ENCODE results near the gene GPRC5B. TPM values are rescaled to one million over a fixed set of nuclear protein-coding genes. Genes with fewer than 3 reads are reported as not detected.

GPRC5B gene
- total and polyA plus RNA-seq, 2 of the 8 experiments (the other 6 are each of a cell fraction or from before 2014, with no cell fraction given): 106 to 160 TPM

DNA sequence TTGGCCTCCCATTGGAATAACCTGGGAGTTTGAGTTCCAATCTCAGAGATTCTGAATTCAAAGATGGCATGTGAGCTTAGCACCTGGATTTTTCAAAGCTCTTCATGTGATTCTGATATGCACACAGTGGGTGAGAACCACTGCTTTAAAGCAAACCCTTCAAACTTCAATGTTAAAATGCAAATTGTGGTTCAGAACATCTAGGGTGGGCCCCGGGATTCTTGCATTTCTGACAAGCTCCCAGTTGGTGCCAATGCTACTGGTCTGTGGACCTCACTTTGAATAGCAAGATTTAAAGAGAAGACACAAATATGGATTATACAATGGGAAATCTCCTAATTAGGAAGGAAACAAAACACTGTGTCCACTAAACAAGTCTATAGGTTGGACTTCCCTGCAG is 43.8 kb upstream of the GPRC5B start:
- no peak overlapping the region for H2BK5ac ChIP-seq (ENCODE audit: low read depth, low read length)
- DNase-seq (ENCODE audit: low read depth in 1 of 2, low spot score in 2 of 2) (no peak), FAIRE-seq (no peak)
- H2BK20ac ChIP-seq (ENCODE audit: low read length): no peak overlapping the region
- H3K23ac ChIP-seq (ENCODE audit: insufficient read length): no peak overlapping the region
- H3K9ac ChIP-seq (replicated peaks in 1 of 4; ENCODE audit: extremely low read depth in 1 of 4, low read depth in 3 of 4, low read length in 3 of 4): no peak overlapping the region
- POLR2A ChIA-PET (ENCODE audit: partially characterized antibody): interaction anchor here (0.8 to 0.9 kb wide), 2 partner anchors 15 to 32 kb away, joined by 3 read pairs; no protein-coding TSS in a partner anchor
- no peak overlapping the region for H2AK5ac ChIP-seq (ENCODE audit: low read depth, low read length)
- H3K79me2 ChIP-seq (ENCODE audit: control insufficient read depth in 1 of 2, insufficient read depth in 2 of 2, low read length in 2 of 2): no peaks in the 10 kb centered on the region
- no peaks in the 10 kb centered on the region for H3K79me1 ChIP-seq (ENCODE audit: low read depth, low read length)
- no peak overlapping the region for H4K5ac ChIP-seq (ENCODE audit: insufficient read length, low read depth, low read length)
- peaks cover 0 to 3% (median under 1%) of the 10 kb centered on the region in 4 experiments; a peak in 3 of 7 replicates for H3K4me1 ChIP-seq (replicated peaks in 1 of 4; ENCODE audit: control insufficient read depth in 3 of 4, insufficient read depth in 4 of 4, low read length in 3 of 4)
- H4K8ac ChIP-seq (ENCODE audit: extremely low read depth, insufficient read depth, low read length): no peak overlapping the region
- H3K27ac ChIP-seq (ENCODE audit: low read depth, low read length): no peak overlapping the region
- no peak overlapping the region for H2AFZ ChIP-seq (ENCODE audit: low read length)
- CTCF ChIA-PET (ENCODE audit: partially characterized antibody): interaction anchor here (0.8 to 1.4 kb wide), 4 partner anchors 19 to 52 kb away, joined by 3 to 5 read pairs (median 4); no protein-coding TSS in a partner anchor
- no peaks in the 10 kb centered on the region for H3K36me3 ChIP-seq (ENCODE audit: control insufficient read depth in 2 of 4, insufficient read depth in 4 of 4, low read length in 3 of 4)
- no peak overlapping the region for H3K56ac ChIP-seq (replicated peaks; ENCODE audit: insufficient read length, low read depth, low read length)
- H3K4me2 ChIP-seq (ENCODE audit: insufficient read depth in 1 of 2, low read depth in 2 of 2, low read length in 2 of 2): no peak overlapping the region
- H2BK120ac ChIP-seq (replicated peaks; ENCODE audit: low read depth, low read length): no peak overlapping the region
- H4K20me1 ChIP-seq (replicated peaks in 1 of 2; ENCODE audit: control insufficient read depth in 1 of 2, insufficient read depth in 2 of 2, low read length in 2 of 2): no peaks in the 10 kb centered on the region
- no peak overlapping the region for H3K4ac ChIP-seq (replicated peaks; ENCODE audit: insufficient read length, low read depth, low read length)
- no peak overlapping the region for H3K4me3 ChIP-seq (ENCODE audit: extremely low read depth in 1 of 4, insufficient read depth in 2 of 4, low read depth in 3 of 4, low read length in 4 of 4)
- H4K91ac ChIP-seq (replicated peaks; ENCODE audit: insufficient read length, low read length): no peak overlapping the region
- no peak for TF ChIP-seq TCF12 (IDR thresholded peaks at IDR 0.05; ENCODE audit: low read depth, low read length)
- H2BK15ac ChIP-seq (ENCODE audit: low read length): no peak overlapping the region
- no peak overlapping the region for H3K18ac ChIP-seq (ENCODE audit: extremely low read depth, low read length)
- no peaks in the 10 kb centered on the region; the same call in 1 of the 2 replicates for H3K23me2 ChIP-seq (ENCODE audit: low read depth, low read length)
- H3K27me3 ChIP-seq (replicated peaks in 1 of 4; ENCODE audit: control insufficient read depth in 3 of 4, extremely low read depth in 1 of 4, insufficient read depth in 3 of 4, low read length in 3 of 4): no peaks in the 10 kb centered on the region
- WGBS, 2 experiments (ENCODE audit: extremely low coverage in 1 of 2, insufficient coverage in 1 of 2, insufficient read length in 1 of 2, insufficient replicate concordance in 2 of 2, low coverage in 1 of 2, low lambda C conversion rate in 2 of 2, missing lambda C conversion rate in 1 of 2): 74% methylated on average over 1 of the region's 1 CpG; no CpG with 5 or more reads in 1 of the 2 experiments
- no peak overlapping the region for H2BK12ac ChIP-seq (ENCODE audit: low read depth, low read length)
- peaks cover 0 to 4% of the 10 kb centered on the region in 2 experiments; a peak in 1 of 4 replicates for H3K9me3 ChIP-seq (ENCODE audit: insufficient read depth in 2 of 2, low read depth in 1 of 2, low read length in 1 of 2)
- no peak overlapping the region for H3K14ac ChIP-seq (ENCODE audit: insufficient read length)
